Measurements from ENCODE around the gene ISCU. TPM values are rescaled to one million over a fixed set of nuclear protein-coding genes. Genes with fewer than 3 reads are reported as not detected.
A peak's percentile ranks its signal among the peaks of the same experiment; 100 is the strongest.
"Not testable (repeated sequence)": the region's sequence is repeated elsewhere in the genome, so short reads cannot be mapped to it uniquely, and the experiment has no call there.

The ISCU gene
- polyA plus RNA-seq, 4 donors = 90.7 to 125 (median 110) TPM

- DNase-seq (ENCODE audit: low read depth in 4 of 4, low spot score in 3 of 4) = no peak
Observed at GRCh38 chr12:108586306-108586705, 23.9 kb downstream of the ISCU start.

GRCh38 chr12:108587826-108588225 lies 25.4 kb downstream of the ISCU start:
- DNase-seq (ENCODE audit: low read depth in 4 of 4, low spot score in 3 of 4) = no peak

DNA sequence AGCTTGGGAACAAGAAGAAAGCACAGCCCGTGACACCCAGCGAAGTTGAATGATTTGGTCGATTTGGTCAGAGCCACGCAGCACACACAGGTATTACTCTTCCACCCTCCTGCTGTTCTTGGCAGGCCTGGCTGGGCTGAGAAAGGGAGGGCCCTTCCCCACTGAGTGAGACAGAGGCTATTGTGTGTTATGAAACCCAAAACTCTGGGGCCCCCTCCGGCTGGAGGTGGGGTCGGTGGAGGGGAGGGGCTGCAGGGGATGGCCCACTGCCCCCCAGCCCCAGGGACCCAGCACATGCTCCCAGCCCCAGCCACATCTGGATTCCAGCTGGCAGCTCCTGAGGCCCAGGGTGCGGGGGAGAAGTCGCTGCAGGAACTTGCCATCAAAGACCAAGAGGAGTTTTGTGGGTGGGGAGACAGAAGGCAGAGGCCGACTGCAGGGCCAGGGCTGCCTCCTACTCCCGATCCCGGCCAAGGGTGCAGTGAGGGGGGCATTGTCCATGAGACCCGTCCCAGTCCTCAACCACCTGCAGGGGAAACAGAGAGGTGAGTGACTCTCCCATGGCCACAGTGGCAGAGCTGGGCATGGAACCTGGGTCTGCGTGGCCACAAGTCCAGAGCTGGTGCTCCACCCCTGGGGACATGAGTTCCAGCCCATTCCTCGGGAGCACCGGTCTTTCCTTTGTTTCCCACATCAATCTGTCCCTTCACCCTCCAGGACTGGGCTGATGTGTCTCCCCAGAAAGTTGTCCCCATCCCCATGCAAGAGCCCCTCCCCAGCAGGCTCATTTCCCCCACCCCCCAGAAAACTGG lies 26.8 kb downstream of the ISCU start:
- DNase-seq (ENCODE audit: low read depth in 4 of 4, low spot score in 3 of 4) = peak in 2 of 4 donors; percentile 44 to 45

DNA sequence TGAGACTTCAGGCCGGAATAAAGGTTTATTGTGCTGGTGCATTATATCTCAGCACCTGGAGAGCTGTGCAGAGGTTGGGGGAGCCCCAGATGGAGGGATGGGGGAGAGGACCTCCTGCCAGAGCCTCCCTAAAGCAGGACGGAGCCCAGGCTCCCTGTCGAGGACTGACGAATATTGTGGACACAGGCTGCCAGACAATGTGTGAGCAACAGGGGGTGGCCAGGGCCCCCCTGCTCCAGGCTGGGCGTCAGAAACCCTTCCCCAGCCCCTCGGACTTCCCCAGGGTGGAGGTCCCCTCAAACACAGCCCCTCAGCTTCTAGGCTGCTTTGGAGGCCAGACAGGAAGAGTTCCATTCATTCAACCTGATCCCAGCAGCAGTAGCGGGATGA lies 27.4 kb downstream of the ISCU start:
- DNase-seq (ENCODE audit: low read depth in 4 of 4, low spot score in 3 of 4) = no peak

DNA sequence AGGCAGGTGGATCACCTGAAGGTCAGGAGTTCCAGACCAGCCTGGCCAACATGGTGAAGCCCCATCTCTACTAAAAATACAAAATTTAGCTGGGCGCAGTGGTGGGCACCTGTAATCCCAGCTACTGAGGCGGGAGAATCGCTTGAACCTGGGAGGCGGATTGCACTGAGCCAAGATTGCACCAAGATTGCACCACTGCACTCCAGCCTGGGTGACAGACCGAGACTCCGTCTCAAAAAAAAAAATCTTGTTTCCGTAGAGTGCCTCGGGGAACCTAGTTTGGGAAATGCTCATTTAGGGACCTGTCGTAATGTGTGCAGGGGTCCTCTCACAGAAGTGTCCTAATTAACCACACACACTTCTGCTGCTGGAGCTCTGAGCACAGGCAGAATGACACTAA lies 28.1 kb downstream of the ISCU start:
- DNase-seq (ENCODE audit: low read depth in 4 of 4, low spot score in 3 of 4) = not testable (repeated sequence)

DNA sequence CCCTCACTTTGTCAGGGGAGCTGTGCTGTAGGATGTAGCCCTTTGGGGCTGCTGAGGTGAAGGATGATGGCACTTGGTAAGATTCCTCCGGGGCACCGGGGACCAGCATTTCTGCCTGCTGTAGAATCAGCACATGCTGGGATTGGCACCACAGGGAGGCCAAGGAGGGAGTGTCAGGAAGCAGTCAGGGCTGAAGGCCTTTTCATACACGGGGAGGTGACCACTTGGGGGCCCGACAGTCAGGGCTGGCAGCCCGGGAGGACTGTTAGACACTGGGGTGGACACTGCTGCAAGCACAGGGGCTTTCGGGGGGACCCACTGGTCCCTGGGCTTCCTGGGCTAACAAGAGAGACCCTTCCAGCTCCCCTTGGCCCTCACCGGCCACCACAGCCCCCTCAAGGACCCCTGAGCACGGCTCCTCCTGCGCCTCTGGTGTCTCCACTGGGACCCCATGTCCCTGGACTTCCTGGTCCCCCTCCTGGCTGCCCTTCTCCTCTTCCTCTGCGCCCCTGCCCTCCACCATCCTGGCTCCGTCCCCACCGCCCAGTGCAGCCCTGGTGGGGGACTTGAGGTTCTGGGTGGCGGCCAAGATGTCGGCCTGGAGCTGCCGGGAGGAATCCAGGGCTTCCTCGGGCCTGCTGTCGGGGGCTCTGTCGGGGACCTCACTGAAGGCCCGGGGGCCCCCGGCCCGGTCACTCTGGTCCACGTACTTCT lies 29.0 kb downstream of the ISCU start:
- DNase-seq (ENCODE audit: low read depth in 4 of 4, low spot score in 3 of 4) = no peak

DNA sequence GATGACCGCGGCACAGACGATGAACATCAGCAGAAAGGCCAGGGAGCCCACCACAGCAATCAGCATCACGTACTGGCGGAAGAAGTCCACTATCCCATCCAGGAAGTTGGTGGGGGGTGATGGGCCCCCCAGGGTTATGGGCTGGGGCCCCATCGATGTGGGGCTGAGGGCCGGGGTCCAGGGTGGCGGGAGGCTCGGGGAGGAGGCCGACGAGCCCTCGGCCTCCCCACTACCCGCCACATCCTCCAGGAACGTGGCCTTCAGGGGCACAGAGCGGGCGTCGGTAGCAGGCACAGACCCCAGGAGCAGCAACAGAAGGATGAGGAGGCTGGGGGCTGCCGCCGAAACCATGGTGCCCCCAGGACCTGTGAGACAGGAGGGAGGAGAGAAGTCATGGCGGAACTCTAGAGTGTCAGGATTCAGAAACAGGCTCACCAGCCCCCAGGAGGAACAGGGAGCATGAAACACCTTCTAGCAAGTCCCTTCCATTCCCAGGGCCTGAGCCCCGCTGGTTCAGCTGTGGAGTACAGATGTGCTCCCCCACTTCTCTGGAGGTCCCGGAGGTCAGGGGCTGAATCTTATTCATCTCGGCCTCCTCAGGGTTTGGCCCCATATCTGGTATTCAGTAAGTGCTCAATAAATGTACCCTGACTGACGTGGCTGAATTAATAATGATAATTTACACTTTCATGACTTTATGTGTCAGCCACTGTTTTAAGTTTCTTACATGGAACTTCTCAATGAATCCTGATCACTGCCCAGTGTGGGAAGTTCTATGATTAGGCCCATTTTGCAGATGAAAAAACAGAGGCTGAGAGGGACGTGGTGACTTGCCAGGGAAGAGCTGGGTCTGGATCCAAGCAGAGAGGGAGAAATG lies 29.9 kb downstream of the ISCU start:
- DNase-seq (ENCODE audit: low read depth in 4 of 4, low spot score in 3 of 4) = no peak

DNA sequence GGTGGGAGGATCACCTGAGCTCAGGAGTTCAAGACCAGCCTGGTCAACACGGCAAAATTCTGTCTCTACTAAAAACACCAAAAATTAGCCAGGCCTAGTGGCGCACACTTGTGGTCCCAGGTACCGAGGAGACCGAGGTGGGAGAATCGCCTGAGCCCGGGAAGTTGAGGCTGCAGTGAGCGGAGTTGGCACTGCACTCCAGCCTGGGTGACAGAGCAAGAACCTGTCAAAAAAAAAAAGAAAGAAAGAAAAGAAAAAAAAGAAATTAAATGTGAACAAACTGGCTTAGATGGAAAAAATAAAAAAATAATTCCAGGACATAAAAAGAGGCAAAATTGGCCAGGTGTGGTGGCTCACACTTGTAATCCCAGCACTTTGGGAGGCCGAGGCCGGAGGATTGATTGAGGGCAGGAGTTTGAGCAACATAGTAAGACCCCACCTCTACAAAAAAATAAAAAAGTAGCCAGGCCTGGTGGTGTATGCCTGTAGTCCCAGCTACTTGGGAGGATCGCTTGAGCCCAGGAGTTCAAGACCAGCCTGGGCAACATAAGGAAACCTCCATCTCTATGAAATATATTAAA lies 32.0 kb downstream of the ISCU start:
- no peak for DNase-seq (ENCODE audit: low read depth in 4 of 4, low spot score in 3 of 4)

GRCh38 chr12:108594960-108595710 lies 32.7 kb downstream of the ISCU start:
- DNase-seq (ENCODE audit: low read depth in 4 of 4, low spot score in 3 of 4) = no peak

GRCh38 chr12:108595711-108596647 lies 33.6 kb downstream of the ISCU start:
- DNase-seq (ENCODE audit: low read depth in 4 of 4, low spot score in 3 of 4) = no peak

DNA sequence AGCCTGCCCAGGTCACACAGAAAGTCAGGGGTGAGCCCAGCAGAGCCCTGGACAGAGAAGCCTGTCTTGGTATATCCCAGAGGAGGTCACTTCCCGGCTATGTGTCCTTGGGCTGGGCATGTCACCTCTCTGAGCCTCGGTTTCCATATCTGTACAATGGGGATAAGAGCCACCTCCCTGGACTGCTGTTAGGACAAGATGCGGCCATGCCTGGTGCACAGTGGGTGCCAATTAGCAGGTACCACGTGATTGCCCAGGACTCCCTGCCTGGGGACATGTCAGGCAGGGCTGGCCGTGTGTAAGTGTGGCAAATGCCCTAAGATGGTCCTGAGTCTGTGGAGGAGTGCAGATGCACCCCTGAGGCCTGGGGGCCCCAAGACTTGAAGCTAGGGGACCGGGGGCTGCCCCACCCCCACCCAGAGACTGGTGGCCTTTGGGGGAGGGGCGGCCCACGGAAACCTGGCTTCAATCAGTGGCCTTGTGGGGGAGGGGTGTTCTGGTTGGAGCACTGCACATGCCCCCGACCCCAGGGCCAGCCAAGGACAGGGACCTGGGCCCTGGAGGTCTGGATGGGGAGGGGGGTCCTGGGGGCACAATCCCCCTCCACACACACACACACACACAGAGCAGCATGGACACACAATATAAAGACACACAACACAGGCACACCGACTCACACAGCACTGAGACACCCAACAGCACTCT lies 34.6 kb downstream of the ISCU start:
- no peak for DNase-seq (ENCODE audit: low read depth in 4 of 4, low spot score in 3 of 4)

DNA sequence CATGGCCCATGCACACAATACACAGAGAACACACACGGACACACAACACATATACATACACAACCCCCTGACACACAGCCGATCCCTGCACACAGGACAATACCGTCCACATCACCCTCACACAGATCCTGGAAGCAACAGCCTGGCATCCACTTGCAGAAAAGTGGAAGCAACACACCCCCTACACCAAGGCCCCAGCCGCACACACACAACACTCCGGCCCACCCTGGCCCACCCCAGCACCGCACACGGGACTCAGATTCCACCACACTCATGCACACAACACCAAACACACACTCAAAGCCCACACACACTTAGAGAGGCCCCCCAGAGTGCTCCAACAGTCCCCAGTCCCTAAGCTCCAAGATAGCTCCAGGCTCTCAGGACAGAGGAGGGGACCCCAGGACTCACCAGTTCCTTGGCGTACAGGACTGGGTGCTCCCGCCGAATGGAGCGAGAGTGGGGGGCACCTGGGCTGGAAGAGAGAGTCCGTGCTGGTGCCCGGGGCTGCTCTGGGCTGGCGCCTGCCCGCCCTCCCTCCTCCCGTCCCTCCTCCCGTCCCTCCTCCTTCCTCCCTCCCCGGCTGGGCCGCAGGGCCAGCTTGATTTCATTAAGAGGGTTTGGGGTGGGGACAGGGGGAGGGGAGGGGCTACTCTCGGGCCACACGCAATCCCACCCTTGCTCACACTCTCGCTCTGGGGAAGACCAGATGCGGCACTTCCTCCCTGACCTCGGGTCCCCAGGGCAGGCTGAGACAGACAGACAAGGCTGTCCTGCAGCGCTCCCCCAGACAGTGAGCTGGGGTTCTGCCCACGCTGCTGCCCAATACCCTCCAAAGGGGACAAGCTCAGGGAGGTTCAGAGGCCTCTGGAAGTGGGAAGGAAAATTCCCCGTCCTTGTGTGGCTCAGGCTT lies 35.4 kb downstream of the ISCU start, which contains the start of gene TMEM119:
TMEM119 (minus strand) TSS at position 526 of the 913 bp plus-strand sequence. CDS start 5,701 bp downstream, outside the sequence.
- peak in 2 of 4 donors; percentile 57 for DNase-seq (ENCODE audit: low read depth in 4 of 4, low spot score in 3 of 4)

- no peak for DNase-seq (ENCODE audit: low read depth in 4 of 4, low spot score in 3 of 4)
Observed at GRCh38 chr12:108598553-108599250, 36.3 kb downstream of the ISCU start.

DNA sequence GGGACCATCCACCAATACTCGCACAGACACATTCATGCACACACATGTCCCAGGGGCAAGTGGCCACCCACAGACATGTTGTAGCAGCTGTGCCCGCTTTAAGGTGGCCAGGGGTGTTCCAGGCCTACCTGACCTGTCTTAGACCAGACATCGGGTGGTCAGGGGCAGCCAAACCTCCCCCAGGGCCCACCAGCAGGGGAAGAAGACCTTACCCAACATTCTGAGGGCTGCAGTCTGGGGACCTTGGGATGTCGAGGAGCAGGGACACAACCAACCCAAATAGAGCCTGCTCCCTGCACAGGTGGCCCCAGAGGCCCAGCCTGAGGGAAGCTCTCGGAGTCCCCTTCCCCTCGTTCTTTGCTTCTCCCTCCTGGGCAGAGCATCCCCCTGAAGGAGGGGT lies 37.1 kb downstream of the ISCU start:
- no peak for DNase-seq (ENCODE audit: low read depth in 4 of 4, low spot score in 3 of 4)

DNA sequence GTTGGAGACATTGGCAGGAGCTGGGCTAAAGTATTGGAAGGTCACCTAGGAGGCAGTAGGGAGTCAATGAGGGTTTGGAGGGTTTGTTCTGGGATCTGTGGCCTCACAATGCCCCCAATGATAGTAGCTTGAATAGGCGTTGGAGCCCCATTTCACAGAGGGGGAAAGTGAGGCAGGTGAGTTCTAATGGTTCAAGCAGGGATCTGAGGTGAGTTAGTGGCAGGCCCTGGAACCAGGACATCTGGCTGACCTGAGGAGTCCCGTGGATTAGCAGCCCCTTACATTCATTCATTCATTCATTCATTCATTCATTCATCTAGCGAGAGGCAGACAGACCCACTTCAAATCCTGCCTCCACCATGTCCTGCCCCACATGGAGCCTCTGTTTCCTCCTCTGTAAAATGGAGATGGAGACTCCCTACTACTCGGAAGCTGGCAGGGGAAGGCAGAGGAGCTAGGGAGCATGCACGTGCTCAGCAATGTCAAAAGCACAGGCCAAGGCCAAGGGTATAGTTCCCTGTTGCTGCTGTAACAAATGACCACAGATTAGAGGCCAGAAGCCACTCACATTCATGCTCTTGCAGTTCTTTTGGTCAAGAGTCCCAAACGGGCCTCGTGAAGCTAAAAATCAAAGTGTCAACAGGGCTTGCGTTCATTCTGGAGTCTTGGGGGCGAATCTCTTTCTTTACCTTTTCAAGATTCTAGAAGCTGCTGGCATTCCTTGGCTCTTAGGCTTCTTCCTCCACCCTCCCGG lies 37.7 kb downstream of the ISCU start:
- DNase-seq (ENCODE audit: low read depth in 4 of 4, low spot score in 3 of 4) = no peak

DNA sequence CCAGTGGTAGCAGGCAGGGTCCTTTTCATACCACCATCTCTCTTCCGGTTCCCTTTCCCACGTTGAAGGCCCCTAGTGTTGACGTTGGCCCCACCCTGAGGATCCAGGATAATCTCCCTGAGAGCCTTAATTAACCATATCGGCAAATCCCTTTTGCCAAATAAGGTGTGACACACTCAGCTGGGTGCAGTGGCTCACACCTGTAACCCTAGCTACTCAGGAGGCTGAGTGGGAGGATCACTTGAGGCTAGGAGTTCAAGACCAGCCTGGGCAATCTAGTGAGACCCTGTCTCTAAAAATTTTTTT lies 38.3 kb downstream of the ISCU start:
- no peak for DNase-seq (ENCODE audit: low read depth in 4 of 4, low spot score in 3 of 4)

Measured in left renal pelvis (tissue), 4 donors.